SKM-1 treated with dmso at 0.1 percent for 144 hours (cell line): ENCODE results near the gene RPLP2.

Experiments used
- DNase-seq: peaks from one replicate; lab custom pipeline; 2025; ENCODE audit not compliant: unreplicated experiment; lab: John Stamatoyannopoulos, UW

The RPLP2 gene

GRCh38 chr11:848380-848931, 38.7 kb downstream of the RPLP2 start:
- no peak for DNase-seq

GRCh38 chr11:849104-849824, 39.5 kb downstream of the RPLP2 start:
- no peak for DNase-seq

- DNase-seq, result no peak
These were observed 40.4 kb downstream of the RPLP2 start for GRCh38 chr11:849951-850774.

GRCh38 chr11:850775-851763, 41.3 kb downstream of the RPLP2 start:
- no peak for DNase-seq

GRCh38 chr11:852762-853161, 43.0 kb downstream of the RPLP2 start:
- no peak for DNase-seq

GRCh38 chr11:853682-854448, 44.1 kb downstream of the RPLP2 start:
- no peak for DNase-seq

GRCh38 chr11:854601-855329, 45.0 kb downstream of the RPLP2 start:
- no peak for DNase-seq

- DNase-seq, result no peak
These were observed 45.5 kb downstream of the RPLP2 start for GRCh38 chr11:855330-855674.

- DNase-seq, result no peak
These were observed 46.0 kb downstream of the RPLP2 start for GRCh38 chr11:855796-856195.

- no peak for DNase-seq
These were observed 46.6 kb downstream of the RPLP2 start for GRCh38 chr11:856397-856796.

GRCh38 chr11:858053-858761, 48.4 kb downstream of the RPLP2 start:
- no peak for DNase-seq

- DNase-seq, result no peak
These were observed 49.1 kb downstream of the RPLP2 start for GRCh38 chr11:858762-859339.

GRCh38 chr11:859394-860131, 49.8 kb downstream of the RPLP2 start:
- no peak for DNase-seq

GRCh38 chr11:860234-861104, 50.7 kb downstream of the RPLP2 start:
- DNase-seq, result no peak

GRCh38 chr11:861105-861479, 51.3 kb downstream of the RPLP2 start:
- DNase-seq, result no peak

- no peak for DNase-seq
These were observed 52.4 kb downstream of the RPLP2 start for GRCh38 chr11:862081-862661.
